ENCODE data around the gene RETN.

RETN gene

DNA sequence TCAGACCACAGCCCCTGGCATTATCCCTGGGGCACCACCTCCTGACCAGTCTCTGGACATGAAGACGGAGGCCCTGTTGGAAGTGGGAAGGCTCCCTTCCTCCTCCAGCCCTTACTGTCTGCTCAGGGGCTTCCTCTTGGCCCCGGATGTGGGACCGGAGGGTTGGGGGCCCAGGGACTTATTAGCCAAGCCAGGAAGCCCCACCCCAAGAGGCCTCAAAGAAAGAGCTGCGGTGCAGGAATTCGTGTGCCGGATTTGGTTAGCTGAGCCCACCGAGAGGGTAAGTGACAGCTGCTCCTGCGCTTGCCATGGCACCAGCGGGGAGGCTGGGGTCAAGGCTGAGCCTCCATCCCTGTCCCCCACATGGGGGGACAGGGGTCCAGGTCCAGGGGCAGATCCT lies at the start of gene RETN:
Gene RETN, plus strand, starts transcription at position 208 of the 400 bp plus-strand sequence. CDS start 278 bp downstream, outside the sequence.
- DNase-seq: no peak

- DNase-seq: no peak
Observed at GRCh38 chr19:7619671-7620441, 49.0 kb upstream of the RETN start.

DNA sequence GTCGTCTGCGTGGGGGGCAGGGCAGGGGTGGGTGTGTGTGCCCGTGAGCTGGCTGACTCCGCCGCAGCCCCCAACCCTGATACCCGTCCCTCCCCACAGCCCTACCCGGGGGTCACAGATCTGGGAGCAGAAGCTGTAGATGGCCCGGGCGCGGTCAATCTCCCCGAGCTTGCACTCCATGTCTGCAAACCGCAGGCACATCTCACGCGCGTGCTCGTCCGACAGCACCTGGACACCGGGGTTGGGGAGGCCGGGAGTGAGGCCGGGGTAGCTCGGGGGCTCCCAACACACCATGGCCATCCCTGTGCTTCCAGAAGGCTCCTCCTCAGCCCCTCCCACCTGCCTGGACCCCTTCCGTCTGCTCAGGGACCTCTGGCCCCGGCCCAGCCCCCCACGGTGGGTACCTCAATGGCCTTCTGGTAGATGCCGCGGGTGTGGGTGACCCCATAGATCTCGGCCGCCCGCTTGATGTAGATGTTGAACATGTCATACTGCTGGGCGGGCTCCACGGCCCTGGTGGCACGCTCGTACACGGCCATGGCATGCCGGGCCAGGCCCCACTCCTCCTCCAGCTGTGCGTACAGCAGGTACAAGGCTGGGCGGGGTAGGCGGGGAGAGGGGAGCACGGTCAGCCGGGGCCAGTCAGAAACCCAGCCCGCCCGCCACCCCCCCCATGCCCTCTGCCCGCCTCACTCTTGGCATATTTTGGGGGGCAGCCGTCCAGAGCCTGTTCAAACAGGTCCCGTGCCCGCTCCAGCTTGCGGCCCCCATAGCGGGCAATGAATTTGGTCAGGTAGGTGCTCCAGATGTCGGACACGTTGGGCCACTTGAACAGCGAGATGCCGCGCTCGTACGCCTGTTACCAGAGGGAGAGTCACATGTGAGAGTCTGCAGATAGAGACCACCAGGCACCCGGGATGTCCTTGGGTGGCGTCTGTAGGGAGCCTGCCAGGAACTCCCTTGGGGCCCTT lies 48.1 kb upstream of the RETN start:
- DNase-seq: no peak

GRCh38 chr19:7622933-7623685 lies 45.7 kb upstream of the RETN start:
- no peak for DNase-seq

DNA sequence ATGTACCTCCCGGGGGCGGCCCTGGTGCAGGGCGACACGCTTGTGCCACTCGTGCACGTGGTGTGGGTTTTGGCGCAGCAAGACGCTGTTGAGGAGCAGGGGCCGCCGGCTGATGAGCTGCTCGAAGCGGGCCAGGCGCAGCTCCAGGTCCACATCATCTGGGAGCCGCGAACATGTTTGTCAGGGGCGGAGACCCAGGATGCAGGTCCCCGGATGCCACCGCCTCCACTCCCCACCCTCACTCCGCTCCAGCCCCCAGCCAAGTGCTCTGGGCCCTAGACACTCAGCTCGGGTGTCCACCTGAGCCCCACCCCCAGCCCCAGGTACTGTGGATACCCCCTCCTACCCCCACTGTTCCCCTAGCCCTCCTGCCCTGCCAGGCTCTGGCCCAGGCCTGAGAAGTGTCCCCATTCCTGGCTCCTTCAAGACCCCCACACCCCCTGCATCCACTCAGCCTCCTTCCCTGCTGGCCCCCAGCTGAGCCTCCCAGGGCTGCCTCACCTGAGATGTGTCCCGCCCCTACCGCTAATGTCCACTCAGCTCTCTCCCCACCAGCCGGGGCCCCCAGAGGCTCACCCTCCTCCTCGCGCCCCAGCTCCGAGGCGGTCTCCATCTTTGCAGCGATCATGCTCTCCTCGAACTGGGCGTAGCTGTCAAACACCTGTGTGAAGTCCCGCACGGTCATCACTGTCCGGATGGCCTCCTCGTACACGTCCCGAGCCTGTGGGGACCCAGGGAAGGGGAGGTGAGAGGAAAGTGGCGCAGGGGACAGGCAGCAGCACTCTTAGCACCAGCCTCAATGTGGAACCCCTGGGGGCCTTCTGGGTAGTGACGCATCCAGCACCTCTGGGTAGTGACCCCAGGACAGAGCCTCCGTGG lies 44.9 kb upstream of the RETN start:
- DNase-seq: no peak

DNA sequence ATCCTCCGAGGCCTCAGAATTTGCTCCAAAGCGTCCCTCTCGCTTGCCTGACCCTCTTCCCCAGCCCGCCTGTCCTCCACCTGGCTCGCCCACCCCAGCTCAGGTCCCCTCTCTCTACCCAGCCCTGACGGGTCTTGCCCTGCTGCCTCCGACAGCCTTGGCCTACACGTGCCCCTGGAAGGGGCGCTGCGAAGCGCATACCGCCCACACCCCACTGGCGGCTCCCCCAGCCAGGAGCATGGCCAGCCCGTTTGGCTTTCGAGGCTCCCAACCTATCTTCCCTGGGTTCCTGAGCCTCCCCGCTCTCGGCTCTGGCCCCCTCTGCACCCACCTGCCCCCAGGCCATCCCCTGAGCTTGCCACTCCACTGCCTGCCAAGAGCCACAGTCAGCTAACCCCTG lies 44.0 kb upstream of the RETN start:
- DNase-seq: no peak

DNA sequence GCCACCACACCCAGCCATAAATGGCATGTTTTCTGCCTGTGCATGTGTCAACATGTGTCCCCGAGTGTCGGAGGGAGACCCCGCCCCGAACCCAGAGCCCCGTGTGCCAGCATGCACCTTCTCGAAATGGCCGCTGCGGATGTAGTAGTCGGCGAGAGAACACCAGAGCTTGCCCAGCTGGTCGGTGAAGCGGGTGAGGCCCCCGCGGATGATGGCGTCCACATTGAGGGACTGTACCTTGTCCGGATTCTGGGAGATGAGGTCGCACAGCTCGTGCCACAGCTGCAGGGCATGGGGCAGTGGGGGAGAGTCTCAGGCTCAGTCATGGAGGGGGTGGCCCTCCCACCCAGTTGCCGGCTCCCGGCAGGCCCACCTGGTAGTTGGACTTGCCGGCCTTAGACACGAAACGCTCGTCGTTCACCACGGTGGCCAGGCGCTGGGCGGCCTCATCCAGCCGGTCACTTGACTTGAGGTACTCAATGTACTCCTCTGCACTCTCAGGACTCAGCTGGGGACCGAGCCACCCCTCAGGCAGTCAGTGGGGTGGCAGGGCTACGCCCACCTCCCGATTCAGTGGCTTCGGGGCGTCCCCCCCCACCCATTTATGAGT lies 43.0 kb upstream of the RETN start:
- DNase-seq: no peak

- DNase-seq: no peak
Observed at GRCh38 chr19:7627166-7627565, 41.7 kb upstream of the RETN start.

DNA sequence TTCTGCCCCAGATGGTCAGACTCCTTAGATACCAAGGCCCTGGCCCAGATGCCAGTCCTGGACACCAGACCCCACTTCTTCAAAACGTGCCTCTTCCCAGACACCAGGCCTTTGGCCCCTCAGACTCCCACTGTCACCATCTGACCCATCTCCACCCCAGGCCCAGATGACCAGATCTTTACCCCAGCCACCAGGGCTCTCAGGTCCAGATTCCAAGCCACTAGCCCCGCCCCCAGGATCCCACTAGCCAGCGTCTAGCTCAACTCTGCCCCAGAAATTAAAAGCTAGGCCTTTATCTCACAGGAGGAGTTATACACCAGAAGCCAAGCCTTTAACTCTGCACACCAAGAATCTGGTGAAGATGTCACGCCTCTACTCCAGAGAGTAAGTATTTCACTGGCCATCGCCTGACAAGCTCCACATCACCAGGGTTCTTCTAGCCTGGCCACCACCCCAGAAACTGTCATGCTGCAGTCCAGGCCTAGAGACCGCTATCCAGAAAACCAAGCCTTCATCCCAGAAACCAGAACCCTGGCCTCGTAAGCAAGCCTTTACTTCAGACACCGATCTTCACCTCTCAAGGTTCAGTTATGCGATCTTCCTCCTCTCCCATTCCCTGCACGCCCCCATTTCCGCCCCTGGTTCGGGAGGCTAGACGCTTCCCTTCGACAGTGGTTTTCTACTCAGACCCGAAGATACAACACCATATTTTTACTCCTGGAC lies 40.1 kb upstream of the RETN start:
- no peak for DNase-seq

GRCh38 chr19:7629347-7630054 lies 39.3 kb upstream of the RETN start, which contains the start of the genes PET100 and XAB2:
PET100 (plus strand) TSS chr19:7629793; CDS start chr19:7629834, 41 bp downstream.
XAB2 (minus strand) TSS chr19:7629545; CDS start chr19:7629527, 18 bp downstream.
- peak; percentile 98 for DNase-seq

- DNase-seq: no peak
Observed at GRCh38 chr19:7631577-7631976, 37.3 kb upstream of the RETN start.

GRCh38 chr19:7632340-7633203 lies 36.3 kb upstream of the RETN start:
- DNase-seq: no peak

DNA sequence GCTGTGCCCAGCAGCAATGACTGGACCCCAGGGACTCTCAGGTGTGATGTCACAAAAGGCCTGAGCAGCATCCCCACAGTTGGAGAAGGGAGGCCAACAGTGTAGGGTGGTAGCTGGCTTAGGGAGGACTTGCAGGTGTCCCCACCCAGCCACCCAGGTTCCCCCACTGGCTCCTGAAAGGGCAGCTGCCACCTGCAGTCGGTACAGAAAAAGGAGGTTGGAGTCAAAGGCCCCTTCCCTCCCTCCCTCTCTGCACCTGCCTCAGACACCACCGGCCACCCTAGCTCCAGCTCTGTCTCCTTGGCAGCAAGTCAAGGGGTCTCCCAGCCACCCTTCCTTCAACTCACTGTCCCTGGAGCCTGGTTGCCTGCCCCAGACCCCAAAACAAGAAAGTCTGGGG lies 35.2 kb upstream of the RETN start, which contains the start of gene PCP2:
Gene PCP2, minus strand, starts transcription at position 22 of the 400 bp plus-strand sequence. CDS start 262 bp downstream, outside the sequence.
- DNase-seq: no peak

DNA sequence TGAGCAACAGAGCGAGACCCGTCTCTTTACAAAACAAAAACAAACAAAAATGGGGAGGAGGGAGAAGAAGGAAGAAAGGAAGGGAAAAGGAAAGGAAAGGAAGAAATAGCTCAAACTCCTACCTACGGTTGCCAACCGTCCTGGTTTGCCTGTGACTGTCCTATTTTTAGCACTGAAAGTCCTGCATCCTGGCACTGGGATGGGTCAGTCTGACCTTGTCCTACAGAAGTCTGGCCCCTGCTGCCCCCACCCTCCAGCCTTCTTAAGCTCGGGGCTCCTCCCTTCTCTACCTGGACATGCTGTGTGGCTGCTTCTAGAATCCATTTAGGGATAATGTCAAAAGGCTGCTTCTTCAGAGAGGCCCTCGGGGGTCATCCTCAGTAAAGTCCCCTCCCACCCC lies 33.2 kb upstream of the RETN start:
- DNase-seq: no peak

DNA sequence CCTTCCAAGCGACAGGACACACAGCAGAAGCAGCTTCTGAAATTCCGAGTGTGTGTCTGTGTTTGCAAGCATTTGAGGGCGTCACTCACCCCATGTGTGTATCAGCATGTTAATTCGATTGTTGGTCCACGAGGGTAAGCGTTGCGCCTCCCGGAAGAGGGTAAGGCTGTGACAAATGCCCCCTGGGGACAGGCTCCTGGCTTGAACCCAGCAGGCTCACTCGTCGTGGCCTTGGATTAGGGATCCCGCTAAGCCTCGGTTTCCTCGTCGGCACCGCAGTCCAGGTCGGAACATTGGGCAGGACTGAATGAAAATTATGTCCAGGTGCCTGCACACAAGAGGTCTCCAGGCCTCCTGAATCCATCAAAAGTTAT lies 32.5 kb upstream of the RETN start:
- DNase-seq: no peak

DNA sequence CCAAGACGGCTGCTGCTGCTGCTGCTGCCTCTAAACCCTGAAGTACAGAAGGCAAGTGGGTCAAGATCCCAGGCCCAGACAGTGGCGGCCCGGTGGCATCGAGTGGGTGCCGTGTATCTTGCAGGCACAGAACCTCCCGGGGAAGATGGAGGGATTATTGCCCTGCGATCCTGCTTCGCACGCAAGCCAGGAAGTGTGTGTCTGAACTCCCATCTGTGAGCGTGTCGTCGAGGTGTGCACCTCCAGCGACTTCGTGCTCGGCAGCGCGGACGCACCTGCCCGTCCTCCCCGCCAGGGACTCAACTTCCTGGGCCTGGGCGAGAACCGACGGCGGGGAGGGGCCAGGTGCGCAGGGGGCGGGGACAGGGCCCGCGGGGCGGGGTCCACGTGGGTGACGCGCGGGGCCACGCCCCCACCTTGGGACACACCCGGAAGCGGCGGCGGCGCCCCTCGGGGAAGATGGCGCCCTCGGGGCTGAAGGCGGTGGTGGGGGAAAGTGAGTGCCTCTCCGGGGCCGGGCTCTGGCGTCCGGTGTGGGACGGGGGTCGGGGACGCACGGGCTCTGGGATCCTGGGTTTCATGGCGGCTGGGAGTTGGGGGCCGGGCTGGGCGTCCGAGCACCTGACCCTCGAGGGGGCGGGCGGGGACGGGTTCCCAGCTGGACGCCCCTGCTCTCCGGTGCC lies 32.0 kb upstream of the RETN start, which contains the start of gene STXBP2:
Gene STXBP2, plus strand, starts transcription at position 420 of the 683 bp plus-strand sequence. Its CDS starts 40 bp downstream, at position 460.
- peak; percentile 89 for DNase-seq

- no peak for DNase-seq
Observed at GRCh38 chr19:7637374-7638256, 31.2 kb upstream of the RETN start.
